MG63 (cell line): ENCODE measurements around the gene AGBL3. TPM values are rescaled to one million over a fixed set of nuclear protein-coding genes. Genes with fewer than 3 reads are reported as not detected.
"Not testable (repeated sequence)": the region's sequence is repeated elsewhere in the genome, so short reads cannot be mapped to it uniquely, and the experiment has no call there.

Source experiments
- DNase-seq: peaks from one replicate; pipeline ENCODE4 v3.0.0-alpha.2; 2020
- H3K27me3 ChIP-seq: fragments of 250-450 bp; sonication (Bioruptor Pico); 2 replicates; pipeline ENCODE4 v1.5.1; 2020; ENCODE audit warnings: mild to moderate bottlenecking, moderate library complexity
- H3K36me3 ChIP-seq: fragments of 250-450 bp; sonication (Bioruptor Pico); 2 replicates; pipeline ENCODE4 v1.5.1; 2020; ENCODE audit warnings: mild to moderate bottlenecking, moderate library complexity
- H3K4me3 ChIP-seq: fragments of 250-450 bp; sonication (Bioruptor Pico); 2 replicates; pipeline ENCODE4 v1.5.1; 2020; ENCODE audit warnings: mild to moderate bottlenecking, moderate library complexity
- H3K9me3 ChIP-seq: fragments of 250-450 bp; sonication (Bioruptor Pico); 2 replicates; pipeline ENCODE4 v1.5.1; 2020; ENCODE audit warnings: mild to moderate bottlenecking, moderate library complexity
- total RNA-seq: library from RNA; depleted of rRNA; stranded (reverse); fragments of >200 nt; shearing (Covaris generic); gene quantifications from 2 replicates; pipeline ENCODE4 v1.2.3, GENCODE V29; 2014; ENCODE audit warnings: low replicate concordance

AGBL3 gene
- total RNA-seq, 1 experiment from 2014 or later = 0.40 TPM

GRCh38 chr7:135094472-135095237 is 108.3 kb downstream of the AGBL3 start:
- H3K36me3 ChIP-seq = no peaks in the 10 kb centered on the region
- no peak for DNase-seq
- no peaks in the 10 kb centered on the region for H3K9me3 ChIP-seq

DNA sequence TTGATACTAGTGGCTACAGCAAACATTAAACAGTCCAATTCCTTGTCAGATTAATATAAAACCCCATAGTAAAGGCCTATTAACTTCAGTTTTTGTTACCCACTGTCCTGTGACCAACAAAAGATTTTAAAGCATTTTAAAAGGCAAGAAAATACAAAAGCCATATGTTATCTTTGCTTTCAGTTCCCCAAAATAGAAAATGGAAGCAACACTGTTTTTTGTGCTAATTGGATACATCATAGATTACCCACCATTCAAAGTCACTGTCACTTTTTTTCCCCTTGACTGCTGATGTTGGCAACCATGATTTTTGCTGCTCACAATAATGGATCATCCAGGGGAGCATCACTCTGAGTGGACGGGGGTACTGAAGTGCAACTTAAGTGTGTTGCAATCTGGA is 109.1 kb downstream of the AGBL3 start:
- DNase-seq = no peak
- Histone ChIP-seq H3K36me3 (no peaks in the 10 kb centered on the region), H3K9me3 (no peaks in the 10 kb centered on the region), H3K4me3 (no peak overlapping the region), H3K27me3 (no peaks in the 10 kb centered on the region)

More at GRCh38 chr7:135094472-135095237, 108.3 kb downstream of the AGBL3 start:
- H3K27me3 ChIP-seq = no peaks in the 10 kb centered on the region
- no peak overlapping the region for H3K4me3 ChIP-seq

DNA sequence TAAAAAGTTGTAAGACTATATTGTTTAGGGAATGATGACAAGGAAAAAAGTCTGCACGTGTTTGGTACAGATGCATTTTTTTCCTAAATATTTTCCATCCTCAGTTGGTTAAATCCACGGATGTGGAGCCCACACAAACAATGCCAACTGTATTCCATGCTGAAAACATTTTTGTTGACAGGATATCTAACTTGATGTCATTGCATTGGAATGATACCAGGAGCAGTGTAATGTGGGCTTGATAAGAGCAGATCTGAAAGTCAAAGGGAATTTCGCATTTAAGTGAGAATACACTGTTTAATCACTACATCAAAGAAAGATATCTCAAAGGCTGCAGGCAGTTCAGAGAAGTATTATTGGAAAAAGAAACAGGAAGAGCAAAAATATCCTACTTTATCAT is 112.1 kb downstream of the AGBL3 start:
- no peaks in the 10 kb centered on the region for H3K9me3 ChIP-seq
- H3K36me3 ChIP-seq = no peaks in the 10 kb centered on the region
- H3K27me3 ChIP-seq = no peaks in the 10 kb centered on the region
- no peak overlapping the region for H3K4me3 ChIP-seq
- DNase-seq = no peak

GRCh38 chr7:135100856-135101255 is 114.5 kb downstream of the AGBL3 start:
- H3K27me3 ChIP-seq = no peaks in the 10 kb centered on the region
- no peak for DNase-seq
- H3K4me3 ChIP-seq = no peak overlapping the region
- H3K9me3 ChIP-seq = no peaks in the 10 kb centered on the region
- no peaks in the 10 kb centered on the region for H3K36me3 ChIP-seq

- no peaks in the 10 kb centered on the region for H3K36me3 ChIP-seq
- H3K9me3 ChIP-seq = no peaks in the 10 kb centered on the region
- no peaks in the 10 kb centered on the region for H3K27me3 ChIP-seq
- DNase-seq = no peak
- H3K4me3 ChIP-seq = no peak overlapping the region
These were observed 116.1 kb downstream of the AGBL3 start for GRCh38 chr7:135102372-135102771.

DNA sequence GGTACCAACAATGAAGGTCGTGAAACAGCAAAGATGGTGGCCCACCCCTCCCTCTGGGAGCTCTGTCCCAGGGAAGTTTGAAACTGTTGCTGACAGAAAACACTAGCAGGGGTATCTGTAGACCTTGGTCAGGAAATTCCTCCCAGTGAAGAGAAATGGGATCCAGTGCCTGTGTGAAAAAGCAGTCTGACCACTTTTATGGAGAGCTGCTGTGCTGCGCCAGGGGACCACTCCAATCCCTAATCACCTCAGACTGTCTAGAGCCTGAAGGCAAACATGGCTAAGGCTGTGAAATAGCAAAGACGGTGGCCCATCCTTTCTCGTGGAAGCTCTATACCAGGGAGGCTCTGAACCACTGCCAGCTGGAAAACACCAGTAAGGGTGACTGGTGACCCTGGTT is 123.3 kb downstream of the AGBL3 start:
- DNase-seq = no peak
- H3K9me3 ChIP-seq = no peaks in the 10 kb centered on the region
- H3K36me3 ChIP-seq = no peaks in the 10 kb centered on the region

DNA sequence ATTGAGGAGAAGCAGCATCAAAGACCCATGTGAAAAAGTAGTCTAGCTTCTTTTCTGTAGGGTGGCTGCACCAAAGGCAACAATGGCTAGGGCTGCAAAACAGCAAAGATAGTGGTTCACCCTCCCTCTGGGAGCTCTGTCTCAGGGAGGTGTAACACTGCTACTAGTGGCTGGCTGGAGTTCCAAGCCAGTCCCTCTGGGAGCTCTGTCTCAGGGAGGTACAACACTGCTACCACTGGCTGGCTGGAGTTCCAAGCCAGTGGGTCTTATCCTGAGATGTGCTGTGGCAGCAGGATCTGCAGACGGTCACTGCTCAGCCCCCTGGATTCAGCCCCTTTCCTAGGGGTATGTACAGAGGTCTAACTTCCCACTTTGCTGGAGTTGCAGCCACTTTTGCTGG is 123.7 kb downstream of the AGBL3 start:
- Histone ChIP-seq H3K27me3 (no peaks in the 10 kb centered on the region), H3K4me3 (no peak overlapping the region)

More for the DNA sequence above, 123.3 kb downstream of the AGBL3 start:
- H3K4me3 ChIP-seq = no peak overlapping the region
- no peaks in the 10 kb centered on the region for H3K27me3 ChIP-seq

GRCh38 chr7:135111379-135111778 is 125.1 kb downstream of the AGBL3 start:
- H3K4me3 ChIP-seq = no peak overlapping the region
- no peaks in the 10 kb centered on the region for H3K27me3 ChIP-seq
- H3K36me3 ChIP-seq = no peaks in the 10 kb centered on the region
- DNase-seq = no peak
- no peaks in the 10 kb centered on the region for H3K9me3 ChIP-seq

More for the DNA sequence above, 123.7 kb downstream of the AGBL3 start:
- H3K36me3 ChIP-seq = no peaks in the 10 kb centered on the region
- no peak for DNase-seq
- H3K9me3 ChIP-seq = no peaks in the 10 kb centered on the region

DNA sequence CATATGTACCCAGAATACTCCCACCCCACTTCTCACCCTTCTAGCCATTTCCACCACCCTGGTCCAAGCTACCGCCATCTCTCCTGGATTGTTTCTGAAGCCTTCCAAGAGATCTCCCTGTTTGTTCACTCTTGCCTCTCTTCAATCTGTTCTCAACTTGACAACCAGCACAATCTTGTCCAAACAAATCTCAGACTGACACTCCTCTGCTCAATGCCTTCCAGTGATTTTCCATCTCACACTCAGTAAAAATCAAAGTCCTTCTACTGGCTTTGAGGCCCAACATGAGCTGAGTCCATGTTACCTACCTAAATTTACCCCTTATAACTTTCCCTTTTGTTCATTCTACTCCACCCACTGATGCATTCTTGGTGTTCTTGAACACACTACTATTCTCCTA is 128.3 kb downstream of the AGBL3 start:
- no peaks in the 10 kb centered on the region for H3K27me3 ChIP-seq
- no peaks in the 10 kb centered on the region for H3K36me3 ChIP-seq
- DNase-seq = no peak
- no peaks in the 10 kb centered on the region for H3K9me3 ChIP-seq
- no peak overlapping the region for H3K4me3 ChIP-seq

- Histone ChIP-seq H3K27me3 (no peaks in the 10 kb centered on the region), H3K36me3 (no peaks in the 10 kb centered on the region), H3K4me3 (no peak overlapping the region), H3K9me3 (no peaks in the 10 kb centered on the region)
- DNase-seq = no peak
These were observed 130.8 kb downstream of the AGBL3 start for GRCh38 chr7:135117096-135117495.

DNA sequence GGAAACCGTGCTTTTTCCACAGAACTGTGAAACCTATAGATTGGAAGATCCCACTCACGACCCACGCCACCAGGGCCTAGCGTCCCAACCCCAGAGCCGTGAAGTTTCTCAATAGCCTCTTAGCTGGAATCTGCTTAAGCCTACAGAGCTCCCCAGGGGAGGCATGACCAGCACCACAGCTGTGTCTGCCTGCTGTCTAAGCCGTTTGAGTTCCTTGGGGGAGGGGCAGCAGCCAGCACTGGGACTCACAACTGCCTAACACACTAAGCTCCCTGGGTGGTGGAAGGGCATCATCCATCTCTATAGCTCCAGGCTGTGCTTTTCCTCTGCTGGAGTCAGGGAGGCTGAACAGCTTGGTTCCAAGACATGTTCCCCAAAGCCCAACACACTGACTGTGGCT is 135.6 kb downstream of the AGBL3 start:
- DNase-seq = no peak
- Histone ChIP-seq H3K27me3 (no peaks in the 10 kb centered on the region), H3K36me3 (no peaks in the 10 kb centered on the region), H3K4me3 (no peak overlapping the region), H3K9me3 (no peaks in the 10 kb centered on the region)

DNA sequence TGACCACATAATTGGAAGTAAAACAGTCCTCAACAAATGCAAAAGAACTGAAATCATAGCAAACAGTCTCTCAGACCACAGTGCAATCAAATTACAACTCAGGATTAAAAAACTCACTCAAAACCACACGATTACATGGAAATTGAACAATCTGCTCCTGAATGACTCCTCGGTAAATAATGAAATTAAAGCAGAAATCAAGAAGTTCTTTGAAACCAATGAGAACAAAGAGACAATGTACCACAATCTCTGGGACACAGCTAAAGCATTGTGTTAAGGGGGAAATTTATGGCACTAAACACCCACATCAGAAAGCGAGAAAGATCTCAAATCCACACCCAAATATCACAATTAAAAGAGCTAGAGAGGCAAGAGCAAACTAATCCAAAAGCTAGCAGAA is 138.3 kb downstream of the AGBL3 start:
- not testable (repeated sequence) for H3K4me3 ChIP-seq, H3K9me3 ChIP-seq, H3K27me3 ChIP-seq, DNase-seq, H3K36me3 ChIP-seq

- Histone ChIP-seq H3K9me3 (no peaks in the 10 kb centered on the region), H3K27me3 (no peaks in the 10 kb centered on the region), H3K4me3 (no peak overlapping the region), H3K36me3 (no peaks in the 10 kb centered on the region)
- DNase-seq = no peak
These were observed 142.6 kb downstream of the AGBL3 start for GRCh38 chr7:135128931-135129330.

DNA sequence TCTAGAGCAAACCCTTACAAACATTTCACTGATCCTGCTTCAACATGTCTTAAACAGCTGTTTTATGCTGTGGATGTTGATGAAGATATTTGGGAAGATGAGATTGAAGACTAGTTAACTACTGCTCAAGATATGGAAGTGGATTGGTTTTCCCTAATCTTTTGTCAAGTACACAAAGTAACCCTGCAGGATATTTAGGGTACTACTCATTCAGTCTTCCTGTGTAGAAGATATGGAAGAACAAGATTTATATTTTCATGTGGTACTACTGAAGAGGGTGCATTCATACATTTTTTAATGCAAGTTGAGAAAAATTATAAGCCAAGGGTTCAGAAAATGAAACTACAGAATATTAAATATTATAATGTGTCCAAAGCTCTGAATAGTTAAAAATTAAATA is 143.3 kb downstream of the AGBL3 start:
- Histone ChIP-seq H3K36me3 (no peaks in the 10 kb centered on the region), H3K27me3 (no peaks in the 10 kb centered on the region), H3K9me3 (no peaks in the 10 kb centered on the region), H3K4me3 (no peak overlapping the region)
- no peak for DNase-seq

DNA sequence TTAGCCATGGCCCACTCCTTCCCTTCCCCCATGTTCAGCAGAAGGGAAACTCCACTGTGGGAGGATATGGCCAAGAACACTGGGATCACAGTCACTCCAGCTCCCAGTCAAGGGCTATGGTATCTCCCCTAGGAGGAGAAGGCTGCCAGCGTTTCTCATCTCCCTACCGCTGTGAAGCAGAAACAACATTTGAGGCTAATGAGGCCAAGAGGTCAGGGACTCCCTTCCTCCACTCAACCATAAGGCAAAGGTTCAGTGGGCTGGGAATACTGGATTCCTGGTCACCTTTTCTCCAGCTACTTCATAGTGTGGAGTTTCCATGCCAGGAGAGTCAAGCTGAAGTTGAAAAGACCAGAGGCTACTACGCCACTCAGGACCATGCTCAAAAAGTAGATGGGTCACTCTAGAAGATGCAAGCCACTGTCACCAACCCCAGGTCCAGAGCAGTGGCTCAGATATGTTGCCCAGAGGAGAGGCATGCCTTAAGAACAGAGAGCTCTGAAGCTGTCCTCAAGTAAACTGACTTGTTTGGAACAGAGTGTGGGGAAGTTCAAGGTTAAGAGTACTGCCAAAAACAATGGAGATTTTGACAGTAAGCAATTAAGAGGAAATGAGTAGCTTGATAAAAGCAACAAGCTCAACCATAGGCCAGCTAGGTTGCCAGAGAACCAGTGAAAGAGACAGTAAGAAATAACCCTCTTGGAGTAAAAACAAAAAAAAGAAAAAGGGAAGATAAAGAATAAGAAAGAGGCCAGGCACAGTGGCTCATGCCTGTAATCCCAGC is 157.8 kb downstream of the AGBL3 start:
- H3K27me3 ChIP-seq = no peaks in the 10 kb centered on the region
- H3K9me3 ChIP-seq = no peaks in the 10 kb centered on the region
- DNase-seq = no peak
- no peak overlapping the region for H3K4me3 ChIP-seq
- no peaks in the 10 kb centered on the region for H3K36me3 ChIP-seq

GRCh38 chr7:135147341-135147898 is 161.1 kb downstream of the AGBL3 start:
- Histone ChIP-seq H3K36me3 (no peaks in the 10 kb centered on the region), H3K27me3 (no peaks in the 10 kb centered on the region), H3K9me3 (no peaks in the 10 kb centered on the region), H3K4me3 (peak overlapping the region; percentile 41)
- DNase-seq = no peak

DNA sequence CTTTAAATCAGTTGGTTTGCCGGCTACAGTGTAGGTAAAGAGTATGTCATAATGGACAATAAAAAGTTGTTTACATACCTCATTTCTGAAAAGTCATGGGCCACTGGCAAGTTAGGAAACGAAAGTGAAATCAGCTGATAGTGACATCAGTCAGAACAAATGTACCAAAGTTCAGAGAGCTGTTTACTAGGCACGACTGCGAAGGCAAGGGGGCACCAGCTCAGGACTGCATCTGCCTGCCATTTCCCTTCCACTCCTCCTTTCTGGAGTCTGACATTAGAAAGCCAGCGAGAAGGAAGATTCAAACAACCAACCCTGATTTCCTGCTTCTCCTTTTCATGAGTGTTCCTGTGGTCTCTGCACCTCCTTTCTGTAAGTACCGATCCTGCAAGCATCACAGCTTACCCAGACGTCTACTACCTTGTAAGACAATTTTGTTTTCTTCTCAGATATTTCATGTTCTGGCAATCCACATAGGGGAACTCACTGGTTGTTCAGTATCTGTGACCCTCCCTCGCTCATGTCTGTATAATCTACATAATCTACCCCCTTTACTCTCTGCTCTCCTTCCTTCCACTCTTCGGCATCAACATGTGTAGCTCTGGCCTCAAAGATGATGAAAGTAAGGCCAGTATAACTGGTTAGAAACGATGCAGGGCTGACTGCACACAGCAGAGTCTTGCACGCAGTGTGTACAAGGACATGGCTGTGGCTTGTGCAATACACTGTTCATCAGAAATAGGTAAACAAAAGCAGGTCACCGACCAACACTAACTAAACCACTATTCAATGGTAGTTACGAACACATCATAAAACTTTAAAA is 161.8 kb downstream of the AGBL3 start, which contains the start of gene TMEM140:
Gene TMEM140 (plus strand): TSS at position 174 of the 823 bp plus-strand sequence. CDS start 16,370 bp downstream, outside the sequence.
- DNase-seq = peak; percentile 10
- H3K27me3 ChIP-seq = no peaks in the 10 kb centered on the region
- H3K4me3 ChIP-seq = peak within 1 kb of the TSS; percentile 41
- no peaks in the 10 kb centered on the region for H3K36me3 ChIP-seq
- no peaks in the 10 kb centered on the region for H3K9me3 ChIP-seq
